GM23338 (cell line): Measurements from ENCODE around the gene STXBP5. TPM values are rescaled to one million over a fixed set of nuclear protein-coding genes. Genes with fewer than 3 reads are reported as not detected.

ENCODE experiments used
- ATAC-seq: fragments of 200-7000 bp; cut with Tn5 transposase; 3 replicates; pipeline ENCODE4 v1.9.1; 2020
- DNase-seq: peaks from one replicate; pipeline ENCODE4 v3.0.0-alpha.2; 2015; ENCODE audit warnings: low spot score
- H2AFZ ChIP-seq: fragments of 200-600 bp; sonication (generic); 2 replicates; pipeline ENCODE4 v1.8.0; 2016; ENCODE audit warnings: antibody characterized with exemption, mild to moderate bottlenecking, moderate library complexity
- H3F3A ChIP-seq: fragments of 200-600 bp; sonication (generic); replicated peaks from 2 replicates; pipeline ENCODE4 v1.8.0; 2017; ENCODE audit warnings: antibody characterized with exemption, mixed run types, low read depth
- H3K27ac ChIP-seq: fragments of 200-600 bp; sonication (generic); 2 replicates; pipeline ENCODE4 v1.6.1; 2016; ENCODE audit warnings: low read depth
- H3K27me3 ChIP-seq: fragments of 200-600 bp; sonication (generic); 2 replicates; pipeline ENCODE4 v1.8.0; 2016; ENCODE audit warnings: mild to moderate bottlenecking, mixed run types, moderate library complexity; ENCODE audit not compliant: insufficient read depth
- H3K36me3 ChIP-seq: fragments of 200-600 bp; sonication (generic); 2 replicates; pipeline ENCODE4 v1.8.0; 2016; ENCODE audit warnings: mild to moderate bottlenecking; ENCODE audit not compliant: insufficient read depth
- H3K4me1 ChIP-seq: fragments of 200-600 bp; sonication (generic); 2 replicates; pipeline ENCODE4 v1.8.0; 2016; ENCODE audit warnings: mild to moderate bottlenecking, moderate library complexity; ENCODE audit not compliant: insufficient read depth
- H3K4me2 ChIP-seq: fragments of 200-600 bp; sonication (generic); 2 replicates; pipeline ENCODE4 v1.7.1; 2017; ENCODE audit warnings: mixed run types
- H3K4me3 ChIP-seq: fragments of 200-600 bp; sonication (generic); 2 replicates; pipeline ENCODE4 v1.6.1; 2016; ENCODE audit warnings: mixed run types
- H3K79me2 ChIP-seq: fragments of 200-600 bp; sonication (generic); replicated peaks from 2 replicates; pipeline ENCODE4 v1.8.0; 2017; ENCODE audit warnings: mild to moderate bottlenecking; ENCODE audit not compliant: insufficient read depth
- H3K9me2 ChIP-seq: fragments of 200-600 bp; sonication (generic); 2 replicates; pipeline ENCODE4 v1.8.0; 2017; ENCODE audit not compliant: insufficient read depth
- H4K20me1 ChIP-seq: fragments of 200-600 bp; sonication (generic); replicated peaks from 2 replicates; pipeline ENCODE4 v1.8.0; 2017; ENCODE audit warnings: mild to moderate bottlenecking; ENCODE audit not compliant: insufficient read depth
- H3K27ac Mint-ChIP-seq: 2 replicates; pipeline ENCODE4 v1.8.0; 2020; ENCODE audit warnings: inconsistent platforms, mild to moderate bottlenecking, moderate library complexity, mixed read lengths
- H3K27me3 Mint-ChIP-seq: 3 replicates; pipeline ENCODE4 v1.8.0; 2022; ENCODE audit warnings: low read depth, mild to moderate bottlenecking, moderate library complexity, mixed read lengths, inconsistent platforms; ENCODE audit not compliant: insufficient read depth, poor library complexity
- H3K36me3 Mint-ChIP-seq: 3 replicates; pipeline ENCODE4 v1.8.0; 2021; ENCODE audit warnings: low read depth, mild to moderate bottlenecking, inconsistent platforms, moderate library complexity, mixed read lengths
- H3K4me1 Mint-ChIP-seq: 3 replicates; pipeline ENCODE4 v1.8.0; 2020; ENCODE audit warnings: mild to moderate bottlenecking, inconsistent platforms, mixed read lengths
- H3K4me3 Mint-ChIP-seq: 3 replicates; pipeline ENCODE4 v1.8.0; 2021; ENCODE audit warnings: moderate library complexity, mild to moderate bottlenecking, inconsistent platforms, mixed read lengths
- H3K9me3 Mint-ChIP-seq: 3 replicates; pipeline ENCODE4 v1.8.0; 2020; ENCODE audit warnings: moderate library complexity, mild to moderate bottlenecking, inconsistent platforms, mixed read lengths
- CREB1 ChIP-seq: fragments of 250-450 bp; sonication (Bioruptor Pico); IDR thresholded peaks from 2 replicates; pipeline ENCODE4 v1.5.0; 2020; ENCODE audit warnings: low read depth, mild to moderate bottlenecking, moderate library complexity
- CTCF ChIP-seq, 2 experiments: fragments of 200-600 bp in 1 of 2; sonication (generic) in 1 of 2; conservative IDR thresholded peaks; 2 replicates each; pipeline versions ENCODE4 v1.5.1 to v1.6.1; 2016 to 2017; ENCODE audit warnings: antibody characterized with exemption in 2 of 2, low read depth in 2 of 2, mild to moderate bottlenecking in 2 of 2, moderate library complexity in 1 of 2
- ETS1 ChIP-seq: IDR thresholded peaks from 2 replicates; pipeline ENCODE4 v1.6.1; 2016; ENCODE audit warnings: antibody characterized with exemption
- EZH2 ChIP-seq: fragments of 200-600 bp; sonication (generic); IDR thresholded peaks from one replicate; pipeline ENCODE4 v1.8.0; 2017; ENCODE audit warnings: antibody characterized with exemption, mild to moderate bottlenecking, low read depth; ENCODE audit not compliant: unreplicated experiment
- EZH2phosphoT487 ChIP-seq: fragments of 200-600 bp; sonication (generic); IDR thresholded peaks from one replicate; pipeline ENCODE4 v1.8.1; 2018; ENCODE audit warnings: antibody characterized with exemption; ENCODE audit not compliant: unreplicated experiment
- JUNB ChIP-seq: IDR thresholded peaks from one replicate; pipeline ENCODE4 v1.6.1; 2016; ENCODE audit warnings: antibody characterized with exemption; ENCODE audit not compliant: unreplicated experiment
- NANOG ChIP-seq: IDR thresholded peaks from 2 replicates; pipeline ENCODE4 v1.6.1; 2016; ENCODE audit warnings: antibody characterized with exemption, borderline replicate concordance
- POLR2AphosphoS5 ChIP-seq: IDR thresholded peaks from 2 replicates; pipeline ENCODE4 v1.6.1; 2016; ENCODE audit warnings: antibody characterized with exemption, low read depth
- REST ChIP-seq: IDR thresholded peaks from one replicate; pipeline ENCODE4 v1.6.1; 2018; ENCODE audit warnings: antibody characterized with exemption; ENCODE audit not compliant: unreplicated experiment
- STAT1 ChIP-seq: IDR thresholded peaks from one replicate; pipeline ENCODE4 v1.6.1; 2016; ENCODE audit warnings: antibody characterized with exemption; ENCODE audit not compliant: unreplicated experiment
- ZNF114 ChIP-seq: fragments of 250-450 bp; sonication (Bioruptor Pico); IDR thresholded peaks from 2 replicates; pipeline ENCODE4 v1.5.0; 2020; ENCODE audit warnings: mild to moderate bottlenecking, moderate library complexity
- ZNF331 ChIP-seq: fragments of 250-450 bp; sonication (Bioruptor Pico); IDR thresholded peaks from 2 replicates; pipeline ENCODE4 v1.5.0; 2020; ENCODE audit warnings: low read depth, mild to moderate bottlenecking, moderate library complexity
- ZNF462 ChIP-seq: fragments of 250-450 bp; sonication (Bioruptor Pico); IDR thresholded peaks from 2 replicates; pipeline ENCODE4 v1.5.0; 2020; ENCODE audit warnings: mild to moderate bottlenecking, moderate library complexity
- polyA plus RNA-seq: library from polyadenylated mRNA; unstranded; fragments of >200 nt; fragmentation: Nextera tagmentation; extraction: Ambion mirVana; gene quantifications from 2 replicates; pipeline ENCODE4 v1.2.1, GENCODE V29; 2016
- total RNA-seq: library from RNA; depleted of rRNA; stranded (reverse); fragments of >200 nt; shearing (Covaris generic); gene quantifications from 2 replicates; pipeline ENCODE4 v1.2.3, GENCODE V29; 2014

STXBP5 gene
- total and polyA plus RNA-seq, 2 experiments from 2014 or later = 3.9 to 17.8 TPM

- Histone ChIP-seq H3K36me3 (no peaks in the 10 kb centered on the region), H3K27ac (no peak overlapping the region), H3K9me2 (no peaks in the 10 kb centered on the region), H4K20me1 (no peaks in the 10 kb centered on the region), H3K4me3 (no peak overlapping the region), H3K4me1 (no peaks in the 10 kb centered on the region), H3F3A (no peaks in the 10 kb centered on the region), H2AFZ (no peak overlapping the region), H3K79me2 (no peaks in the 10 kb centered on the region), H3K27me3 (no peaks in the 10 kb centered on the region), H3K4me2 (no peak overlapping the region)
- Mint-ChIP-seq H3K27me3 (no peaks in the 10 kb centered on the region), H3K4me3 (no peak overlapping the region), H3K27ac (no peak overlapping the region), H3K9me3 (peaks cover 5% of the 10 kb centered on the region; the same call in 2 of the 3 replicates), H3K4me1 (no peaks in the 10 kb centered on the region), H3K36me3 (no peaks in the 10 kb centered on the region)
- DNase-seq (no peak), ATAC-seq (no peak)
- no peak for TF ChIP-seq STAT1
- no peak for TF ChIP-seq EZH2phosphoT487
- no peak for TF ChIP-seq ZNF114 (CRISPR knock-in tag)
- TF ChIP-seq JUNB = no peak
- TF ChIP-seq CTCF (conservative IDR thresholded peaks at IDR 0.05; ENCODE audit: low read depth in 2 of 2) = no peak
- TF ChIP-seq CREB1 (CRISPR knock-in tag) = no peak
- TF ChIP-seq ZNF462 (CRISPR knock-in tag) = no peak
- TF ChIP-seq REST = no peak
- TF ChIP-seq POLR2AphosphoS5 = no peak
- no peak for TF ChIP-seq ETS1
- TF ChIP-seq EZH2 = no peak
- TF ChIP-seq ZNF331 = no peak
- no peak for TF ChIP-seq NANOG
These were observed 212.4 kb downstream of the STXBP5 start for GRCh38 chr6:147416622-147417021.
